ENCODE measurements around the gene CORO7.

Gene CORO7

DNA sequence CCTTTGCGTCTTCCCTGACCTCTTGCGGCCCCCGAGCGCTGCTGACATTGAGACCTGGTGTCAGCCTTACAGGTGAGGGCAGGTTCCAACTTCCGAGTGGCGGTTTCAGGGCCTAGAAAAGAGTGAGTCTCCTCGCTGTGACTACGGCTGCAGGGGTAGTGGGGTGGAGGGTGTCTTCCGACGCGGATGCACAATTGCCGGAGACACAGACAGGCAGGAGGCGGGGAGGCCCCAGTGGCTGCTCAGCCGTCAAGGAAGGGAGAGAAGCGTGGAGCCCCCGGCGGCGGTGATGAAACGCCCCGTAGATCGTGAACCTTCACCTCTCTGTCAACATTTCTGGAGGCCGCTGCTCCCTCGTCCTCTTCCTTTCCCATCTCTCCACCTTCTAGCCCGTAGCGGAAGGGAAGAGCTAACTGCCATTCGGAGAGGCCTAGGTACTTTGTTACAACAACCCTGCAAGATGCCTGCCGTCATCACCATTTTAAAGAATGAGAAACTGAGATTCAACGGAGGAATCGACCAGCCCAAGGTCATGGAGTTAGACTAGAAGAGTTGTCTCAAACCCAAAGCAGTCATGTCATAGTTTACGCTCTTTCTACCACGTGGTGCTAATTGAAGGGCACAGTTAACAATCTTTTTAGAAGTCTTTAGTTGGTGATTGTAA lies 9.8 kb upstream of the CORO7 start:
- Histone ChIP-seq H3K4me1 (ENCODE audit: low read length) (peaks cover 14% of the 10 kb centered on the region), H3K9me3 (ENCODE audit: insufficient read depth, low read length) (no peaks in the 10 kb centered on the region), H3K4me2 (ENCODE audit: low read length) (peak overlapping the region; percentile 81), H2AFZ (ENCODE audit: low read depth, low read length) (no peak overlapping the region), H3K27ac (ENCODE audit: low read length) (peak overlapping the region; percentile 92), H4K20me1 (ENCODE audit: insufficient read depth, low read length) (no peaks in the 10 kb centered on the region), H3K9ac (ENCODE audit: low read length) (peak overlapping the region; percentile 92), H3K4me3 (ENCODE audit: low read length) (peak overlapping the region; percentile 96), H3K27me3 (ENCODE audit: low read depth, low read length) (no peaks in the 10 kb centered on the region), H3K36me3 (replicated peaks; ENCODE audit: low read depth, low read length) (peaks cover 9% of the 10 kb centered on the region), H3K79me2 (ENCODE audit: low read length) (peaks cover 60% of the 10 kb centered on the region)
- TF ChIP-seq, protein P1, sequence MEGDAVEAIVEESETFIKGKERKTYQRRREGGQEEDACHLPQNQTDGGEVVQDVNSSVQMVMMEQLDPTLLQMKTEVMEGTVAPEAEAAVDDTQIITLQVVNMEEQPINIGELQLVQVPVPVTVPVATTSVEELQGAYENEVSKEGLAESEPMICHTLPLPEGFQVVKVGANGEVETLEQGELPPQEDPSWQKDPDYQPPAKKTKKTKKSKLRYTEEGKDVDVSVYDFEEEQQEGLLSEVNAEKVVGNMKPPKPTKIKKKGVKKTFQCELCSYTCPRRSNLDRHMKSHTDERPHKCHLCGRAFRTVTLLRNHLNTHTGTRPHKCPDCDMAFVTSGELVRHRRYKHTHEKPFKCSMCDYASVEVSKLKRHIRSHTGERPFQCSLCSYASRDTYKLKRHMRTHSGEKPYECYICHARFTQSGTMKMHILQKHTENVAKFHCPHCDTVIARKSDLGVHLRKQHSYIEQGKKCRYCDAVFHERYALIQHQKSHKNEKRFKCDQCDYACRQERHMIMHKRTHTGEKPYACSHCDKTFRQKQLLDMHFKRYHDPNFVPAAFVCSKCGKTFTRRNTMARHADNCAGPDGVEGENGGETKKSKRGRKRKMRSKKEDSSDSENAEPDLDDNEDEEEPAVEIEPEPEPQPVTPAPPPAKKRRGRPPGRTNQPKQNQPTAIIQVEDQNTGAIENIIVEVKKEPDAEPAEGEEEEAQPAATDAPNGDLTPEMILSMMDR (IDR thresholded peaks at IDR 0.05; ENCODE audit: low read depth, low read length), result no peak
- TF ChIP-seq EZH2phosphoT487 (IDR thresholded peaks at IDR 0.05; ENCODE audit: low read depth), result no peak

DNA sequence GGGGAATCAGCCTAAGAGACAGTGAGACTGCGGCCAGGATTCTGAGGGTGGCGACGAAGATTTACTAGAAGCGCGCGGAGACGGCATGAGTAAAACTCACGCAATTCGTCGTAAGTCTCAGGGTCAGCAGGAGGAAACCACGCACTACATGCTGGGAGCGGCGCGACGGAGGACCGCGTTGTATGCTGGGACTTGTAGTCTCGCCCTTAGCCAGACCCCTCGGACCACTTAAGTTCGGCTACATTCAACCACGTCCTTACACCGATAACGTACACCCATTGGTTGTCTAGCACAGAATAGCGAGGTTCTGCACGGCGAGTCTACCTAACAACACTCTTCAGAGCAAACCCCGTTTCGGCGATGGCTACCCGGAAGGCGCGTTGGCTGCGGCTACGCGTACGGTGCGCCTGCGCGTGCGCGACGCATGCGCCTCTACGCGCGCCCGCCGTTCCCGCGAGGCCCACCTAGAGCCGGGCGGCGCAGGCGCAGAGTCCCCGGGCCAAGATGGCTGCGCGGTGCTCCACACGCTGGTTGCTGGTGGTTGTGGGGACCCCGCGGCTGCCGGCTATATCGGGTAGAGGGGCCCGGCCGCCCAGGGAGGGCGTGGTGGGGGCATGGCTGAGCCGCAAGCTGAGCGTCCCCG lies 9.1 kb upstream of the CORO7 start, which contains the start of gene DNAJA3:
DNAJA3 (plus strand) TSS at position 491 of the 643 bp plus-strand sequence; CDS start at position 505, 14 bp downstream.
- Histone ChIP-seq H3K27me3 (ENCODE audit: low read depth, low read length) (no peaks in the 10 kb centered on the region), H3K4me2 (ENCODE audit: low read length) (peak within 1 kb of the TSS; percentile 81), H3K9me3 (ENCODE audit: insufficient read depth, low read length) (no peaks in the 10 kb centered on the region), H3K4me1 (ENCODE audit: low read length) (peaks cover 19% of the 10 kb centered on the region), H3K9ac (ENCODE audit: low read length) (peak within 1 kb of the TSS; percentile 92), H2AFZ (ENCODE audit: low read depth, low read length) (peak within 1 kb of the TSS; percentile 90), H3K79me2 (ENCODE audit: low read length) (peaks cover 54% of the 10 kb centered on the region), H3K36me3 (replicated peaks; ENCODE audit: low read depth, low read length) (peaks cover 6% of the 10 kb centered on the region), H4K20me1 (ENCODE audit: insufficient read depth, low read length) (no peaks in the 10 kb centered on the region), H3K27ac (ENCODE audit: low read length) (peak within 1 kb of the TSS; percentile 92), H3K4me3 (ENCODE audit: low read length) (peak within 1 kb of the TSS; percentile 96)
- no peak for TF ChIP-seq EZH2phosphoT487 (IDR thresholded peaks at IDR 0.05; ENCODE audit: low read depth)
- TF ChIP-seq, protein P1 (IDR thresholded peaks at IDR 0.05; ENCODE audit: low read depth, low read length), result no peak

DNA sequence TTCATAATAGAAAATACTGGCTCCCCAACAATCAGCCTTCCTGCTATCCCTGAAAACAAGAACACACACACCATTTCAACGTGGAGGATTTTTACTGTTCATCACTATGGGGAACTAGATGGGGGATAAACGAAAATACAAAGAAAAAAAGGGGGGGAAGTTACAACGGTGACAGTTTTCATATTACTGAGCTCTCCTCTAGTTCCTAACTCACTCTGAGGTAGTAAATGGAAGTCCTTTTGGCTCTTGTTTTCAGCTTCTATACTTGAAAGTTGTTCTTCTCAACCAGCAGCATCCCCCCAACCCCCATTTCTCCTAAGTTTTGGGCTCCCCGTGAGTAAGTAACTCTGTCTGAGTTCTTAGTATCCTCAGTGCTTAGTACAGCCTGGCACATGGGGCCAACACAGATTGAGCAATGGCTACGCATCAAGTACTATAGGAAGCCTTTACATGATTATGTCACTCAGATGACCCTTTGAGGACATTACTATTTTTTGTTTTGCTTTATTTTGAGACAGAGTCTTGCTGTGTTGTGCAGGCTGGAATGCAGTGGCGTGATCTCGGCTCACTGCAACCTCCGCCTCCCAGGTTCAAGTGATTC lies 4.2 kb upstream of the CORO7 start:
- no peaks in the 10 kb centered on the region for H4K20me1 ChIP-seq (ENCODE audit: insufficient read depth, low read length)
- no peaks in the 10 kb centered on the region for H3K9me3 ChIP-seq (ENCODE audit: insufficient read depth, low read length)

More for the DNA sequence above, 4.2 kb upstream of the CORO7 start:
- H3K27ac ChIP-seq (ENCODE audit: low read length), result no peak overlapping the region
- H3K4me3 ChIP-seq (ENCODE audit: low read length), result no peak overlapping the region
- H3K27me3 ChIP-seq (ENCODE audit: low read depth, low read length), result no peaks in the 10 kb centered on the region
- no peaks in the 10 kb centered on the region for H3K36me3 ChIP-seq (replicated peaks; ENCODE audit: low read depth, low read length)
- peak overlapping the region; percentile 16 for H3K4me2 ChIP-seq (ENCODE audit: low read length)
- H3K4me1 ChIP-seq (ENCODE audit: low read length), result peaks cover 16% of the 10 kb centered on the region
- H3K9ac ChIP-seq (ENCODE audit: low read length), result no peak overlapping the region
- peaks cover 12% of the 10 kb centered on the region for H3K79me2 ChIP-seq (ENCODE audit: low read length)
- TF ChIP-seq, protein P1 (IDR thresholded peaks at IDR 0.05; ENCODE audit: low read depth, low read length), result no peak
- no peak for TF ChIP-seq EZH2phosphoT487 (IDR thresholded peaks at IDR 0.05; ENCODE audit: low read depth)
- H2AFZ ChIP-seq (ENCODE audit: low read depth, low read length), result 0 out of 2 replicates have a peak overlapping the region, but pooled peaks have one; percentile 15

All from OCI-LY3 (cell line).